Adrenal gland (tissue), 5 donors: ENCODE data around the gene ARHGAP10.

Experiments used
- POLR2A ChIP-seq, 2 donors: fragments of 450-650 bp; IDR thresholded peaks; one replicate each; pipeline ENCODE4 v1.6.1; 2017; ENCODE audit warnings: antibody characterized with exemption in 2 of 2, mild to moderate bottlenecking in 2 of 2, moderate library complexity in 1 of 2
- TF ChIP-seq, protein P1 (sequence below), 6 experiments: fragments of 450-650 bp in 4 of 6; fragments of 200-600 bp in 2 of 6; sonication (generic) in 1 of 6; IDR thresholded peaks; 1 replicate in 5 of 6; 2 replicates in 1 of 6; pipeline versions ENCODE4 v1.5.1 to v1.8.0; 2016 to 2021; ENCODE audit warnings: antibody characterized with exemption in 6 of 6, mild to moderate bottlenecking in 2 of 6, moderate library complexity in 1 of 6
- donor health status: DM: no; HTN: no; CAD: no.

DNA sequence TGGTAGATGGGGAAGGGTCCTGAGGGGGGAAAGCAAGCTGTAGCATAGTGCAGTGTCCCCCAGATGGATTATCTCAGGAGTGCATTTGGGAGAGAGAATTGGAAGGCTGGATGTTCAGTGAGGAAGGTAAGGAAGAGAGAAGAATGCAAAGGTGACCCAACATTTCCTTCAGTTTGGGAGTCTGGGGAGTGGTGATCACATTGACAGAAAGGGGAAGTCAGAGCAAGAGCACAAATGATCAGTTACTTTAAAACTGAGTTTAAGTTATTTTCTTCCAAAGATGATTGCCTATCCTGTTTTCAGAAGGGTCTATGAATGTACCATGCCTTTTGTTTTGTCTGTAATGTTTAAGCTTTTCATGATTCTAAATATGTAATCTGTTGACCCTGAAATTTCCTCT, 47.6 kb downstream of the ARHGAP10 start:
- TF ChIP-seq, protein P1, sequence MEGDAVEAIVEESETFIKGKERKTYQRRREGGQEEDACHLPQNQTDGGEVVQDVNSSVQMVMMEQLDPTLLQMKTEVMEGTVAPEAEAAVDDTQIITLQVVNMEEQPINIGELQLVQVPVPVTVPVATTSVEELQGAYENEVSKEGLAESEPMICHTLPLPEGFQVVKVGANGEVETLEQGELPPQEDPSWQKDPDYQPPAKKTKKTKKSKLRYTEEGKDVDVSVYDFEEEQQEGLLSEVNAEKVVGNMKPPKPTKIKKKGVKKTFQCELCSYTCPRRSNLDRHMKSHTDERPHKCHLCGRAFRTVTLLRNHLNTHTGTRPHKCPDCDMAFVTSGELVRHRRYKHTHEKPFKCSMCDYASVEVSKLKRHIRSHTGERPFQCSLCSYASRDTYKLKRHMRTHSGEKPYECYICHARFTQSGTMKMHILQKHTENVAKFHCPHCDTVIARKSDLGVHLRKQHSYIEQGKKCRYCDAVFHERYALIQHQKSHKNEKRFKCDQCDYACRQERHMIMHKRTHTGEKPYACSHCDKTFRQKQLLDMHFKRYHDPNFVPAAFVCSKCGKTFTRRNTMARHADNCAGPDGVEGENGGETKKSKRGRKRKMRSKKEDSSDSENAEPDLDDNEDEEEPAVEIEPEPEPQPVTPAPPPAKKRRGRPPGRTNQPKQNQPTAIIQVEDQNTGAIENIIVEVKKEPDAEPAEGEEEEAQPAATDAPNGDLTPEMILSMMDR (IDR thresholded peaks at IDR 0.05) = no peak
- TF ChIP-seq POLR2A (IDR thresholded peaks at IDR 0.05) = no peak
